Activated T-helper 2 cell treated with anti-CD3 and anti-CD28 coated beads, Interferon-gamma antibody, Interleukin-2, Interleukin-4, amounts not matched to agents 10 μg/mL and 5 μg/mL and 100 μg/mL, durations not matched to agents 14 hours and 24 hours and 36 hours (primary cell): ENCODE results near the gene ZIC4. TPM values are rescaled to one million over a fixed set of nuclear protein-coding genes. Genes with fewer than 3 reads are reported as not detected.

Experiments
- DNase-seq: peaks from one replicate; pipeline ENCODE4 v3.0.0; 2021; ENCODE audit warnings: low spot score
- H3K27ac Mint-ChIP-seq: one replicate; pipeline ENCODE4 v1.8.0; 2021; ENCODE audit warnings: mixed read lengths
- H3K27me3 Mint-ChIP-seq: one replicate; pipeline ENCODE4 v1.8.0; 2021; ENCODE audit warnings: low read depth, mixed read lengths
- H3K36me3 Mint-ChIP-seq: one replicate; pipeline ENCODE4 v1.8.0; 2021; ENCODE audit warnings: low read depth, mixed read lengths
- H3K4me1 Mint-ChIP-seq: one replicate; pipeline ENCODE4 v1.8.0; 2021; ENCODE audit warnings: low read depth, mixed read lengths
- H3K4me3 Mint-ChIP-seq: one replicate; pipeline ENCODE4 v1.8.0; 2021; ENCODE audit warnings: low read depth, mild to moderate bottlenecking, moderate library complexity, mixed read lengths
- H3K9me3 Mint-ChIP-seq: one replicate; pipeline ENCODE4 v1.8.0; 2021; ENCODE audit warnings: mixed read lengths
- intact Hi-C: fragments of 100-400 bp; cut with micrococcal nuclease; formaldehyde crosslinking; loops from one replicate; pipeline ENCODE4 v1.15.1; 2023
- total RNA-seq: library from RNA; stranded (reverse); gene quantifications from 2 replicates; pipeline ENCODE4 v1.2.3, GENCODE V29; 2022

ZIC4 gene
- total RNA-seq, 1 donor from 2014 or later = not detected

- no peak overlapping the region for H3K4me3 Mint-ChIP-seq
These were observed 38.7 kb downstream of the ZIC4 start for GRCh38 chr3:147367676-147368075.

GRCh38 chr3:147365196-147366115 is 40.9 kb downstream of the ZIC4 start:
- intact Hi-C loops = no loop called here
- Mint-ChIP-seq H3K27ac (no peak overlapping the region), H3K36me3 (no peaks in the 10 kb centered on the region)

More at GRCh38 chr3:147367676-147368075, 38.7 kb downstream of the ZIC4 start:
- Mint-ChIP-seq H3K36me3 (no peaks in the 10 kb centered on the region), H3K27ac (no peak overlapping the region), H3K27me3 (peaks cover 44% of the 10 kb centered on the region), H3K4me1 (no peaks in the 10 kb centered on the region), H3K9me3 (no peaks in the 10 kb centered on the region)
- intact Hi-C loops = no loop called here
- no peak for DNase-seq

DNA sequence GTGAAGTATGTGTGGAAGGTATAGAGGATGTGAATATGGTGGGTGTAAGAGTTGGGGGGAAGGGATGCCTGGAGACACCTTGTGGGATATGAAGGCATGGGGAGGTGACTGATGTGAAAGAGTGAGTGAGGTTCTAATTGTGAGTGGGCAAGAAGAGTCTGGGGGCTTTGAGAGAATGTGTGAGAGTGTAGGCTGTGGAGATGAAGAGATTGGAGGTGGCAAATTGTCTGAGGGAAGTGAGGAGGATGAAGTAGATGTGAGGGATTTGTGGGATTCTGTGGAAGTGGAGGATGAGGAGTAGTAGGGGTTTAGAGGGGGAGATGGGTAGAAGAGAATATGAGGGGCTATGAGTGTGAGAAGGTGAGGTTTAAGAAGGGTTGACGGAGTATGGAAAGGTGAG is 41.6 kb downstream of the ZIC4 start:
- intact Hi-C loops = no loop called here
- no peaks in the 10 kb centered on the region for H3K4me1 Mint-ChIP-seq
- H3K27me3 Mint-ChIP-seq = peaks cover 35% of the 10 kb centered on the region

More at GRCh38 chr3:147365196-147366115, 40.9 kb downstream of the ZIC4 start:
- H3K4me1 Mint-ChIP-seq = no peaks in the 10 kb centered on the region
- H3K27me3 Mint-ChIP-seq = peaks cover 35% of the 10 kb centered on the region
- no peaks in the 10 kb centered on the region for H3K9me3 Mint-ChIP-seq
- no peak for DNase-seq
- no peak overlapping the region for H3K4me3 Mint-ChIP-seq

GRCh38 chr3:147361454-147362420 is 44.6 kb downstream of the ZIC4 start:
- no peaks in the 10 kb centered on the region for H3K4me1 Mint-ChIP-seq
- no peaks in the 10 kb centered on the region for H3K9me3 Mint-ChIP-seq

More for the DNA sequence above, 41.6 kb downstream of the ZIC4 start:
- no peak for DNase-seq
- Mint-ChIP-seq H3K4me3 (no peak overlapping the region), H3K36me3 (no peaks in the 10 kb centered on the region), H3K9me3 (no peaks in the 10 kb centered on the region), H3K27ac (no peak overlapping the region)

GRCh38 chr3:147360646-147361453 is 45.5 kb downstream of the ZIC4 start:
- H3K27ac Mint-ChIP-seq = no peak overlapping the region
- no peaks in the 10 kb centered on the region for H3K36me3 Mint-ChIP-seq
- H3K27me3 Mint-ChIP-seq = peaks cover 55% of the 10 kb centered on the region
- H3K9me3 Mint-ChIP-seq = no peaks in the 10 kb centered on the region
- DNase-seq = no peak
- no peaks in the 10 kb centered on the region for H3K4me1 Mint-ChIP-seq
- intact Hi-C loops = no loop called here
- H3K4me3 Mint-ChIP-seq = no peak overlapping the region

More at GRCh38 chr3:147361454-147362420, 44.6 kb downstream of the ZIC4 start:
- H3K4me3 Mint-ChIP-seq = no peak overlapping the region
- no peak overlapping the region for H3K27ac Mint-ChIP-seq
- no peaks in the 10 kb centered on the region for H3K36me3 Mint-ChIP-seq
- DNase-seq = peak; percentile 20
- intact Hi-C loops = no loop called here
- H3K27me3 Mint-ChIP-seq = peaks cover 47% of the 10 kb centered on the region

GRCh38 chr3:147360051-147360439 is 46.3 kb downstream of the ZIC4 start:
- peaks cover 61% of the 10 kb centered on the region for H3K27me3 Mint-ChIP-seq
- H3K4me3 Mint-ChIP-seq = no peak overlapping the region
- intact Hi-C loops = no loop called here
- DNase-seq = no peak
- no peaks in the 10 kb centered on the region for H3K4me1 Mint-ChIP-seq
- no peaks in the 10 kb centered on the region for H3K9me3 Mint-ChIP-seq
- no peaks in the 10 kb centered on the region for H3K36me3 Mint-ChIP-seq
- no peak overlapping the region for H3K27ac Mint-ChIP-seq

GRCh38 chr3:147359177-147360050 is 46.9 kb downstream of the ZIC4 start:
- DNase-seq = no peak
- intact Hi-C loops = no loop called here
- H3K4me3 Mint-ChIP-seq = no peak overlapping the region
- H3K27me3 Mint-ChIP-seq = peaks cover 67% of the 10 kb centered on the region
- no peaks in the 10 kb centered on the region for H3K36me3 Mint-ChIP-seq
- H3K4me1 Mint-ChIP-seq = no peaks in the 10 kb centered on the region
- no peaks in the 10 kb centered on the region for H3K9me3 Mint-ChIP-seq
- no peak overlapping the region for H3K27ac Mint-ChIP-seq

GRCh38 chr3:147358144-147358992 is 48.0 kb downstream of the ZIC4 start:
- no peak for DNase-seq
- H3K9me3 Mint-ChIP-seq = no peaks in the 10 kb centered on the region
- H3K4me1 Mint-ChIP-seq = no peaks in the 10 kb centered on the region
- intact Hi-C loops = no loop called here
- H3K4me3 Mint-ChIP-seq = no peak overlapping the region
- H3K36me3 Mint-ChIP-seq = no peaks in the 10 kb centered on the region
- H3K27ac Mint-ChIP-seq = no peak overlapping the region
- H3K27me3 Mint-ChIP-seq = peaks cover 75% of the 10 kb centered on the region

GRCh38 chr3:147356909-147357900 is 49.1 kb downstream of the ZIC4 start:
- Mint-ChIP-seq H3K4me1 (no peaks in the 10 kb centered on the region), H3K4me3 (no peak overlapping the region), H3K27ac (no peak overlapping the region), H3K27me3 (peaks cover 76% of the 10 kb centered on the region), H3K9me3 (no peaks in the 10 kb centered on the region), H3K36me3 (no peaks in the 10 kb centered on the region)
- intact Hi-C loops = loop anchor here (2.0 kb wide), 2 partner anchors 32 to 64 kb away; no protein-coding TSS in a partner anchor
- DNase-seq = no peak
